ENCODE data around the gene PAOX.
"Not testable (repeated sequence)": the region's sequence is repeated elsewhere in the genome, so short reads cannot be mapped to it uniquely, and the experiment has no call there.

The PAOX gene

GRCh38 chr10:133400624-133401424 lies 21.8 kb downstream of the PAOX start:
- Histone ChIP-seq H3K27ac (ENCODE audit: low read depth, low read length) (no peak overlapping the region), H3K4me3 (ENCODE audit: low read length) (no peak overlapping the region), H3K27me3 (ENCODE audit: control insufficient read depth, insufficient read depth, low read length) (no peaks in the 10 kb centered on the region), H3K4me1 (ENCODE audit: control insufficient read depth, insufficient read depth, low read length) (no peaks in the 10 kb centered on the region), H3K36me3 (ENCODE audit: control insufficient read depth, insufficient read depth, low read length) (peaks cover 17% of the 10 kb centered on the region), H3K9ac (ENCODE audit: low read length) (no peak overlapping the region)

- H3K9ac ChIP-seq (ENCODE audit: low read length), result no peak overlapping the region
- H3K36me3 ChIP-seq (ENCODE audit: control insufficient read depth, insufficient read depth, low read length), result peaks cover 13% of the 10 kb centered on the region
- H3K27ac ChIP-seq (ENCODE audit: low read depth, low read length), result no peak overlapping the region
- no peaks in the 10 kb centered on the region for H3K27me3 ChIP-seq (ENCODE audit: control insufficient read depth, insufficient read depth, low read length)
- H3K4me1 ChIP-seq (ENCODE audit: control insufficient read depth, insufficient read depth, low read length), result no peaks in the 10 kb centered on the region
- H3K4me3 ChIP-seq (ENCODE audit: low read length), result no peak overlapping the region
Measured at GRCh38 chr10:133401500-133401899, 22.4 kb downstream of the PAOX start.

DNA sequence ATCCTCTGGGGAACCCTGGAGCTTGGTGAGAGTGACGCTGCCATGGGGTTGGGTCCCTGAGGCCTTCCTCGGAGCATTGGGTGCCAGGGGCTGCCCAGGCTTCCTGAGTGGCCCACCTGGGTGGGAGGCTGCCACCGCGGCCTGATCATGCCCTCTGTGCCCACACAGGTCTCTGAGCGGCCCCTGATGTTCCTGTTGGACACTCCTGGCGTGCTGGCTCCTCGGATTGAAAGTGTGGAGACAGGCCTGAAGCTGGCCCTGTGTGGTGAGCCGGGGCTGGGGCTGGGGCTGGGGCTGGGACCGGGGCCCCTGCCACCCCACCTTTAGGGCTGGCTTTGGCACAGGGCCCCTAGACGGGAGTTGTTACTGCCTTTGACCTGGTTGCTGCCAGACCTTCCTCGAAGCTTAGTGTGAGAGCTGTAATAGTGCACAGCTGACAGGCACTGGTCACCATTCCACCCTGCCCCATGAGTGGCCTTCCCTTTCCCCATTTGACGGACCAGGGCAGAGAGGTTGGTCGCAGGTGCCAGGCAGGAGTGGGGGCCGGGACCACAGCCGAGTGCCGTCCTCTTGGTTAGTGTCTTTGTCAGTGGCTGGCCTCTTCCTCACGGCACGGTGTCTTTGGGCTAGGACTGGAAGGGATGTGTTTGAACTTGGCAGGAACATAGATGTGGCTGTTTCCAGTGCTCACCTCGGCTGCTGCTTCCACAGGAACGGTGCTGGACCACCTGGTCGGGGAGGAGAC lies 23.1 kb downstream of the PAOX start:
- no peak overlapping the region for H3K4me3 ChIP-seq (ENCODE audit: low read length)
- no peaks in the 10 kb centered on the region for H3K4me1 ChIP-seq (ENCODE audit: control insufficient read depth, insufficient read depth, low read length)
- H3K27ac ChIP-seq (ENCODE audit: low read depth, low read length), result no peak overlapping the region
- no peak overlapping the region for H3K9ac ChIP-seq (ENCODE audit: low read length)
- H3K36me3 ChIP-seq (ENCODE audit: control insufficient read depth, insufficient read depth, low read length), result peaks cover 13% of the 10 kb centered on the region
- no peaks in the 10 kb centered on the region for H3K27me3 ChIP-seq (ENCODE audit: control insufficient read depth, insufficient read depth, low read length)

GRCh38 chr10:133403359-133403758 lies 24.3 kb downstream of the PAOX start:
- no peaks in the 10 kb centered on the region for H3K4me1 ChIP-seq (ENCODE audit: control insufficient read depth, insufficient read depth, low read length)
- no peak overlapping the region for H3K9ac ChIP-seq (ENCODE audit: low read length)
- H3K36me3 ChIP-seq (ENCODE audit: control insufficient read depth, insufficient read depth, low read length), result peaks cover 16% of the 10 kb centered on the region
- no peak overlapping the region for H3K4me3 ChIP-seq (ENCODE audit: low read length)
- H3K27ac ChIP-seq (ENCODE audit: low read depth, low read length), result no peak overlapping the region
- no peaks in the 10 kb centered on the region for H3K27me3 ChIP-seq (ENCODE audit: control insufficient read depth, insufficient read depth, low read length)

GRCh38 chr10:133403784-133404183 lies 24.7 kb downstream of the PAOX start:
- Histone ChIP-seq H3K27ac (ENCODE audit: low read depth, low read length) (no peak overlapping the region), H3K27me3 (ENCODE audit: control insufficient read depth, insufficient read depth, low read length) (no peaks in the 10 kb centered on the region), H3K9ac (ENCODE audit: low read length) (no peak overlapping the region), H3K36me3 (ENCODE audit: control insufficient read depth, insufficient read depth, low read length) (peaks cover 16% of the 10 kb centered on the region), H3K4me1 (ENCODE audit: control insufficient read depth, insufficient read depth, low read length) (no peaks in the 10 kb centered on the region), H3K4me3 (ENCODE audit: low read length) (no peak overlapping the region)

- H3K27ac ChIP-seq (ENCODE audit: low read depth, low read length), result no peak overlapping the region
- H3K9ac ChIP-seq (ENCODE audit: low read length), result no peak overlapping the region
- peaks cover 18% of the 10 kb centered on the region for H3K36me3 ChIP-seq (ENCODE audit: control insufficient read depth, insufficient read depth, low read length)
- H3K27me3 ChIP-seq (ENCODE audit: control insufficient read depth, insufficient read depth, low read length), result no peaks in the 10 kb centered on the region
- H3K4me1 ChIP-seq (ENCODE audit: control insufficient read depth, insufficient read depth, low read length), result no peaks in the 10 kb centered on the region
- H3K4me3 ChIP-seq (ENCODE audit: low read length), result no peak overlapping the region
Measured at GRCh38 chr10:133405272-133405671, 26.2 kb downstream of the PAOX start.

DNA sequence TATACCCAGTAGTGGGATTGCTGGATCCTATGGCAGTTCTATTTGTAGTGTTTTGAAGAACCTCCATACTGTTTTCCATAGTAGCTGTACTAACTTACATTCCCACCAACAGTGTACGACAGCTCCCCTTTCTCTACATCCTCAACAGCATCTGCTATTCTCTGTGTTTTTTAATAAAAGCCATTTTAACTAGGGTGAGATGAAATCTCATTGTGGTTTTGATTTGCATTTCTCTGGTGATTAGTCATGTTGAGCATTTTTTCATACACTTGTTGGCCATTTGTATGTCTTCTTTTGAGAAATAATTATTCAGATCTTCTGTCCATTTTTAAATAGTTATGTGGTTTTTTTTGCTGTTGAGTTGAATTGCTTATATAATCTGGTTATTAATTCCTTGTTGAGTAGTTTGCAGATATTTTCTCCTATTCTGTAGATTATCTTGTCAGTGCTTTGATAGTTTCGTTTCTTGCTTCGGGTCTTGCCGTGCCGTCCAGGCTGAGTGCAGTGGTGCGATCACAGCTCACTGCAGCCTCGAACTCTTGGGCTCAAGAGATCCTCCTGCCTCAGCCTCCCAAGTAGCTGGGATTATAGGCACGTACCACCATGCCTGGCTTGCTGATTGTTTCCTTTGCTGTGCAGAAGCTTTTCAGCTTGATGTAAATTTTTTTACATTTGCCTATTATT lies 26.9 kb downstream of the PAOX start:
- no peak overlapping the region for H3K9ac ChIP-seq (ENCODE audit: low read length)
- H3K4me1 ChIP-seq (ENCODE audit: control insufficient read depth, insufficient read depth, low read length), result no peaks in the 10 kb centered on the region
- peaks cover 20% of the 10 kb centered on the region for H3K36me3 ChIP-seq (ENCODE audit: control insufficient read depth, insufficient read depth, low read length)
- no peak overlapping the region for H3K4me3 ChIP-seq (ENCODE audit: low read length)
- H3K27me3 ChIP-seq (ENCODE audit: control insufficient read depth, insufficient read depth, low read length), result no peaks in the 10 kb centered on the region
- H3K27ac ChIP-seq (ENCODE audit: low read depth, low read length), result no peak overlapping the region

- Histone ChIP-seq H3K36me3 (ENCODE audit: control insufficient read depth, insufficient read depth, low read length) (peaks cover 20% of the 10 kb centered on the region), H3K9ac (ENCODE audit: low read length) (no peak overlapping the region), H3K27ac (ENCODE audit: low read depth, low read length) (no peak overlapping the region), H3K27me3 (ENCODE audit: control insufficient read depth, insufficient read depth, low read length) (no peaks in the 10 kb centered on the region), H3K4me3 (ENCODE audit: low read length) (no peak overlapping the region), H3K4me1 (ENCODE audit: control insufficient read depth, insufficient read depth, low read length) (no peaks in the 10 kb centered on the region)
Measured at GRCh38 chr10:133411523-133412380, 32.7 kb downstream of the PAOX start.

- Histone ChIP-seq H3K4me3 (ENCODE audit: low read length) (no peak overlapping the region), H3K36me3 (ENCODE audit: control insufficient read depth, insufficient read depth, low read length) (peaks cover 20% of the 10 kb centered on the region), H3K27me3 (ENCODE audit: control insufficient read depth, insufficient read depth, low read length) (no peaks in the 10 kb centered on the region), H3K27ac (ENCODE audit: low read depth, low read length) (no peak overlapping the region), H3K9ac (ENCODE audit: low read length) (no peak overlapping the region), H3K4me1 (ENCODE audit: control insufficient read depth, insufficient read depth, low read length) (no peaks in the 10 kb centered on the region)
Measured at GRCh38 chr10:133412381-133412711, 33.3 kb downstream of the PAOX start.

- H3K27me3 ChIP-seq (ENCODE audit: control insufficient read depth, insufficient read depth, low read length); H3K4me1 ChIP-seq (ENCODE audit: control insufficient read depth, insufficient read depth, low read length); H3K4me3 ChIP-seq (ENCODE audit: low read length); H3K27ac ChIP-seq (ENCODE audit: low read depth, low read length); H3K9ac ChIP-seq (ENCODE audit: low read length): not testable (repeated sequence)
- peaks cover 17% of the 10 kb centered on the region for H3K36me3 ChIP-seq (ENCODE audit: control insufficient read depth, insufficient read depth, low read length)
Measured at GRCh38 chr10:133414401-133414800, 35.3 kb downstream of the PAOX start.

DNA sequence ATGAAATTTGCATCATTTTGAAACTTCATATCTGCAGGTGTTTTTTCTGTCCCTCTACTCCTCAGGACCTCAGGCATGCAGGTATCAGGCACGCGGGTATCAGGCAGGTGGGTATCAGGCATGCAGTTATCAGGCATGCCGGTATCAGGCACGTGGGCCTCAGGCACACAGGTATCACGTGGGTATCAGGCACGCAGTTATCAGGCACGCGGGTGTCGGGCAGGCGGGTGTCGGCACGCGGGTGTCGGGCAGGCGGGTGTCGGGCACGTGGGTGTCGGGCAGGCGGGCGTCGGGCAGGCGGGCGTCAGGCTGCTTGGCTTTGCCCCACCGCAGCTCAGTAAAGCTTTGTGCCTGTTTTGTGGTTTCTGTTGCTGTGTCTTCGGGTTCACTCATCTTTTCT lies 36.7 kb downstream of the PAOX start:
- Histone ChIP-seq H3K27me3 (ENCODE audit: control insufficient read depth, insufficient read depth, low read length) (peaks cover 2% of the 10 kb centered on the region), H3K4me1 (ENCODE audit: control insufficient read depth, insufficient read depth, low read length) (no peaks in the 10 kb centered on the region), H3K36me3 (ENCODE audit: control insufficient read depth, insufficient read depth, low read length) (peaks cover 14% of the 10 kb centered on the region)

More for the DNA sequence above, 36.7 kb downstream of the PAOX start:
- Histone ChIP-seq H3K9ac (ENCODE audit: low read length) (no peak overlapping the region), H3K4me3 (ENCODE audit: low read length) (no peak overlapping the region), H3K27ac (ENCODE audit: low read depth, low read length) (no peak overlapping the region)
